Left colon (tissue), 2 donors: ENCODE data around the gene DPY19L3. TPM values are rescaled to one million over a fixed set of nuclear protein-coding genes. Genes with fewer than 3 reads are reported as not detected.
"Not testable (repeated sequence)": the region's sequence is repeated elsewhere in the genome, so short reads cannot be mapped to it uniquely, and the experiment has no call there.

Experiments used
- ATAC-seq: fragments of 200-7000 bp; cut with Tn5 transposase; one replicate; pipeline ENCODE4 v1.9.1; 2020; ENCODE audit warnings: mild to moderate bottlenecking, moderate library complexity
- DNase-seq, 2 donors: peaks; one replicate each; pipeline ENCODE4 v3.0.0-alpha.2; 2020
- intact Hi-C, 2 donors: fragments of 100-400 bp; cut with DNase I in 1 of 2; cut with micrococcal nuclease in 1 of 2; formaldehyde crosslinking; loops; one replicate each; pipeline versions ENCODE4 v1.11.2 to v1.14.0; 2022; cut with DNase I, micrococcal nuclease
- long read RNA-seq: library from polyadenylated mRNA; unstranded; transcript quantifications from one replicate; pipeline ENCODE4 v2.0.0, GENCODE V29; 2021
- total RNA-seq, 2 donors: library from RNA; stranded (reverse); fragmentation: NEBNext Ultra II Directional; extraction: Animal tissue kit (Norgen Biotek cat#: 25700); gene quantifications; one replicate each; pipeline ENCODE4 v1.2.1, GENCODE V29; 2021
- donor health status: DM: no; HTN: no; CAD: no.
- donor health status: DM: yes; HTN: yes; CAD: no.

The DPY19L3 gene
- 10 to 100 TPM; 17.7 to 17.9 TPM for total RNA-seq
- long read RNA-seq, partial matches to known transcripts = 1 of 3 reads
- long read RNA-seq, other reads (novel, unspliced or antisense) = 2 of 3 reads

DNA sequence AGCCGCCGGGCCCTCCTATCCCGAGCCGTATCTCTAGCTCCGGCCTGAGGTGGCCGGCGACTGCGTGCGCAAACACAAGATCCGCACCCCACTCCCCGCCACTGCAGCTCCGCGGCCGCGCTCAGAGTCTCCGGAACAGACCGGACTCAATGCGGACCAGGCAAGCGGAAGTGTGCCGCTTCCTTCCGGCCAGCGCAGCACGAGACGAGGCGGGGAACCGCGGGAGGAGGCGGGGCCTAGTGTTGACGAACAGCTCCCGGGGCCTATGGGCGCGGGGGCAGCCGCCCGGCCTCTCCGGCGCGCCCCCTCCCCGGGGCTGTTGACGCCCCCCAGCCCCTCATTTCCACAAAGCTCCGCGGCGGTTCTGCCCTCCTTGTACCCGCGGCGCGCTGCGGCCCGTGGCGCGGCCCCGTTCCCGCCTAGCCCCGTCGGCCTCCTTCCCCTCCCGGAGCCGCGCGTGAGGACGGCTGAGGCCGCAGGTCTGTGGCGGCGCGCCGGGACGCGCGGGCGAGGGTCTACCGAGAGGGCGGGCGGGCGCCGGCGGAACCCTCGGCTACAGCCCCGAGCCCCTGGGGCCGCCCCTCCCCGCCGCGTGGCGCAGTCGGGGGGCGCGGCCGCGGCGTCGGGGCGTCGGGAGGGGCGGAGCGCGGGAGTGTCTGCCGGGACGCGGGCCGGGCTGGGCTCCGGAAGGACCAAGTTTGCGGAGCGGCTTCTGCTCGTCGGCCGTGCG lies at the start of gene DPY19L3:
Gene DPY19L3, plus strand, starts transcription at position 340 of the 730 bp plus-strand sequence. CDS start 2,484 bp downstream, outside the sequence.
- intact Hi-C loops = loop anchor here in 1 of 2 donors (10.0 kb wide), 1 partner anchor 61 kb away; the partner anchor contains the start of gene ZNF507
- DNase-seq = peak; percentile 95 to 98
- ATAC-seq = peak; percentile 98

DNA sequence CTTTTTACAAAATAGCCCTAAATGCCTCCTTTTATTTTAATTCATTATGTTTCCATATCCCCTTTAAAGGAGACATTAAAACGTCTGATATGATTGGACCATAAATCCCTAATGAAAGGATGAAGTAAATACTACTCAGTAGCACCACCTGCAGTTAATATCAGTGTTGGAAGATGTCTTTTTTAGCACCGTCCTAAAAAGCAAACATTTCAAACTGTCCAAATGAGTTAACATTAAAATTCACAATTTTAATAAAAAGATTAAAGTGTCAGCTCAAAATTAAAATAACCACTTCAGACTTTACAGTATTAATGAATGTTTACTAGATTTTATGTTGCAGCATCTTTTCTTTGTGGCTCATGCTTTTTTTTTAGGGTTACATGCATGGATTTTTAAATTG lies 47.9 kb upstream of the DPY19L3 start:
- ATAC-seq = no peak
- intact Hi-C loops = no loop called here

DNA sequence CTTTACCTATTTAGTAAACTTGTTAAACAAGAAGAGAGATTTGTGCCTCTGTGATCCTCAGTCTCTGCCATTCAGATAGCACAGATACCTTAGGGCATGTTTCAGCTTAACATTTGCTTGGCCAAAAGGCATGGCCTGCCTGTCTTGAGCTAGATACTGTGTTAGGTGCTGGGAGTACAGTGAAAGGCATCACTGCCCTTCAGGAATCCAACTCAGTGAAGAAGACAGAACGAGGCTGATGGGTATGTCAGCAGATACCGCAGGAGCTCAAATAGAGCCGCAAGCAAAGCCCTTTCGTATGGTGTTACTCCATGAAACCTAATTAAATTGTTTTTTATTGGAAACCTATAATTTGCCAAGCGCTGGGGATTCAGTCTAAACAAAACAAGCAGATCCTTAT lies 47.2 kb upstream of the DPY19L3 start:
- ATAC-seq (no peak), DNase-seq (no peak)
- intact Hi-C loops = no loop called here

More for the DNA sequence above, 47.9 kb upstream of the DPY19L3 start:
- DNase-seq = no peak

- DNase-seq = no peak
- ATAC-seq = no peak
- intact Hi-C loops = no loop called here
Measured at GRCh38 chr19:32359581-32359980, 46.0 kb upstream of the DPY19L3 start.

DNA sequence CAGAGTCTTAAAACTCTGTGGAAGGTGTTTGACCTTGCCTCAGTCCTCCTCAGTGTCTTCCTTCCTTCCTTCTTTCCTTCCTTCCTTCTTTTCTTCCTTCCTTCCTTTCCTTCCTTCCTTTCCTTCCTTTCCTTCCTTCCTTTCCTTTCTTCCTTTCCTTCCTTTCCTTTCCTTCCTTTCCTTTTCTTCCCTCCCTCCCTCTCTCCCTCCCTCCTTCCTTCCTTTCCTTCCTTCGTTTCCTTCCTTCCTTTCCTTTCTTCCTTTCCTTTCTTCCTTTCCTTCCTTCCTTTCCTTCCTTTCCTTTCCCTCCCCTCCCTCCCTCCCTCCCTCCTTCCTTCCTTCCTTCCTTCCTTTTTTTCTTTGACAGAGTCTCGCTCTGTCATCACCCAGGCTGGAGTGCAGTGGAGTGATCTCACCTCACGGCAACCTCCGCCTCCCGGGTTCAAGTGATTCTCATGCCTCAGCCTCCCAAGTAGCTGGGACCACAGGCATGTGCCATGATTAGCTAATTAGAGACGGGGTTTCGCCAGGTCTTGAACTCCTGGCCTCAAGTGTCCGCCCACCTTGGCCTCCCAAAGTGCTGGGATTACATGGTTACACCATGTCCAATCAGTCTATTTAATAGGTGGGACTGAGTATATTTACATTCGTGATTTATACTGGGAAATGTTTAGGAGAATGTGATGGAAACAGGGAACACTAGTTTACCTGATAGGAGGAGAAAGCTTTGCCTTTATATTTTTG lies 43.8 kb upstream of the DPY19L3 start:
- DNase-seq = no peak
- ATAC-seq = no peak
- intact Hi-C loops = no loop called here

- intact Hi-C loops = no loop called here
- DNase-seq (no peak), ATAC-seq (no peak)
Measured at GRCh38 chr19:32362318-32362691, 43.3 kb upstream of the DPY19L3 start.

- intact Hi-C loops = no loop called here
- DNase-seq (no peak), ATAC-seq (peak; percentile 51)
Measured at GRCh38 chr19:32363175-32363574, 42.4 kb upstream of the DPY19L3 start.

DNA sequence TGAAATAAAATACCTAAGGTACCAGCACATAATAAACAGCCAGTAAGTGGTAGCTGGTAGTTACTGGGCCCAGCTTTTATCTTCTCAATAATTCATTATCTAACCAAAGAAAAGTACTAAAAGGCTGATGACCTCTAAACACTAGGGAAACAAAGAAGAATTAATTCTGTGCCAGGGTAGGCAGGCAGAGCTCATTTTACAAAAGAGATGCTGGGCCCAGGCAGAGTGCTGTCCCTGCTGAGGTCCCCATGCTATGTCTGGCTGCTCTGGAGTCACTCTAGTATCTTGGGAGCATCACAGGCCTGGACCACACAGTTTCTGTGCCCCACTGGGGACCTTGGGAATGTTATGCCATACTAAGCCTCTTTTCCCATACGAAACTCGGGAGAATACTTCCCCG lies 41.9 kb upstream of the DPY19L3 start:
- no peak for ATAC-seq
- intact Hi-C loops = no loop called here
- DNase-seq = no peak

DNA sequence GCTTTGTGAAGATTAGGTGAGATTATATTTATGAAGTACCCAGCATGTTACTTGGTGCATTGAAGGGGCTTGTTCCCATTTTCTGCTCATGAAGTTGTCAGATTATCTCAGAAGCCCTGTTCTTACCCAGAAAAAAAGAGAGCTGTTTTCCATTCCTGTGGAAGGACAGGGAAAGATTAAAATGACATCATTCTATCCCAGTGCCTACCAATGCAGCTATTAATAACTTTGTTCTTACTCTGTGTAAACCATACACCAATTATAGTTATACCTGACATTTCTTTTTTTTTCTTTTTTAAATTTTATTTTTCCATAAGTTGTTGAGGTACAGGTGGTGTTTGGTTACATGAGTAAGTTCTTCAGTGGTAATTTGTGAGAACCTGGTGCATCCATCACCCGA lies 41.5 kb upstream of the DPY19L3 start:
- ATAC-seq (no peak), DNase-seq (no peak)
- intact Hi-C loops = no loop called here

DNA sequence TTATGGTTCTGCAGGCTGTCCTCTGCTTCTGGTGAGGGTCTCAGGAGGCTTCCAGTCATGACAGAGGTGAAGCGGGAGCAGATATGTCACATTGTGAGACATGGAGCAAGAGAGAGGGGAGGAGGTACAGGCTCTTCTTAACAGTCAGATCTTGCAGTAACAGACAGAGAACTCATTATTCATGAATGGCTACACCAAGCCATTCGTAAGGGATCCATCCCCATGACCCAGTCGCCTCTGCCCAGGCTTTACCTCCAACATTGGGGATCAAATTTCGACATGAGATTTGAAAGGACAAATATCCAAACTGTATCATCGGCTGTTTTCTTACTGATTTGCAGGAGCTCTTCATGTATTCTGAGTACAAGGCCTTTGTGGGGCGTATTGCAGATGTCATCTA lies 38.5 kb upstream of the DPY19L3 start:
- DNase-seq (no peak), ATAC-seq (no peak)
- intact Hi-C loops = no loop called here

- intact Hi-C loops = no loop called here
- DNase-seq = no peak
- no peak for ATAC-seq
Measured at GRCh38 chr19:32367948-32368536, 37.5 kb upstream of the DPY19L3 start.

DNA sequence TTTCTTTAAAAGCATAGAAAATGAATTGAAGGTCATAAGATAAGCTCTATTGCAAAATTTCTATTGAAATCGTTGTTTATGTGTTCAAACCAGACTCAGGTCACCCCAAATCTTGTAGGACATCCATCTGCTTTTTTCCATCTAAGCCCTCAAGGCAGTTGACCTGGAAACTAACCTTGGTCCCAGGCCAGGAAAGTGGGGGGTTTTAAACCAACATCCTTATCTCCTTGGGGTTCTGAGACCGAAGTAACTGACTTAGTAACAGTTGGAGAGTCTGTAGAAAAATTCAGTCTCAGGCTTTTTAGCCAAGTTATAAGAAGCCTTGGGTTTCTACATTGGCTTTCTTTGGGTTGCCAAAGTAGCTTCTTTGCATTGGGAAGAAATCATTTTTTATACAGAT lies 36.8 kb upstream of the DPY19L3 start:
- no peak for DNase-seq
- intact Hi-C loops = no loop called here
- ATAC-seq = no peak

- DNase-seq (no peak), ATAC-seq (no peak)
- intact Hi-C loops = no loop called here
Measured at GRCh38 chr19:32372726-32373517, 32.6 kb upstream of the DPY19L3 start.

- DNase-seq = peak in 1 of 2 donors; percentile 56
- ATAC-seq = peak; percentile 99
- intact Hi-C loops = no loop called here
Measured at GRCh38 chr19:32373585-32374295, 31.8 kb upstream of the DPY19L3 start.

- ATAC-seq, intact Hi-C loops, DNase-seq: not testable (repeated sequence)
Measured at GRCh38 chr19:32374362-32374761, 31.2 kb upstream of the DPY19L3 start.

GRCh38 chr19:32377088-32377487 lies 28.5 kb upstream of the DPY19L3 start:
- DNase-seq, intact Hi-C loops, ATAC-seq: not testable (repeated sequence)

GRCh38 chr19:32380269-32380668 lies 25.3 kb upstream of the DPY19L3 start:
- ATAC-seq (peak; percentile 91), DNase-seq (no peak)
- intact Hi-C loops = no loop called here

DNA sequence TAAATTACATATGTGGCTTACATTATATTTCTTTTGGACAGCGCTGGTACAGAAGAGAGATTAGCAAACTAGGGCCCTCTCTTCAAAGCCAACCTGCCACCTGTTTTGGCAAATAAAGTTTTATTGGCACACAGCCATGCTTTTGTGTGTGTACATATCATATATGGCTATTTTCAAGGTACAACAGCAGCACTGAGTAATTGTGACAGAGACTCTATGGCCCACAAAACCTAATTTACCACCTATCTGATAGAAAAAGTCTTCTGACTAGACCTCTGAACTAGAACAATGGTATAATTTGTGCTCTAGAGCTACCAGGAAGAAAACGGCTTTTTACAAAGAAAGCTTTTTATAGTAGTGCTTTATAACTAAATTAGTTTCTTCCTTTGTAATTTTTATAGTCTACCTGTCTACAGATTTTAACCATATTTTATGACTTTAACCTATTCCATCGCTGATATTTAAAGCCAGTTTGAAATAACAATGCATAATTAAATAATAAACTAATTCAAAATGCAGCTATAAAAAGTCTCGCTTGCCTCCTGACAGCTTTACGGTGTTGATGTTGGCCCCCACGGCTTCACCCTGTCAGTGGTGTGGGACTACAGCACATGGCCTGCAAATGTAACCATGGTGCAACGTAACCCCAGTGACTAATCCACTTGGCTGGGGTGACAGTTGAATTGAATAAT lies 17.7 kb upstream of the DPY19L3 start:
- intact Hi-C loops = no loop called here

More for the DNA sequence above, 17.7 kb upstream of the DPY19L3 start:
- DNase-seq (peak; percentile 47 to 73), ATAC-seq (peak; percentile 92)
